Large intestine (tissue), 3 donors: ENCODE results near the gene SEMA3E. TPM values are rescaled to one million over a fixed set of nuclear protein-coding genes. Genes with fewer than 3 reads are reported as not detected.
A peak's percentile ranks its signal among the peaks of the same experiment; 100 is the strongest.
"Not testable (repeated sequence)": the region's sequence is repeated elsewhere in the genome, so short reads cannot be mapped to it uniquely, and the experiment has no call there.

Experiments
- DNase-seq, 2 donors: peaks; one replicate each; pipeline versions ENCODE4 v3.0.0 to v3.0.0-alpha.2; 2013
- H3K27ac ChIP-seq: one replicate; pipeline ENCODE4 v1.5.1; 2013; ENCODE audit warnings: low read length
- H3K27me3 ChIP-seq: 2 replicates; pipeline ENCODE4 v1.6.1; 2013; ENCODE audit warnings: low read length; ENCODE audit not compliant: control insufficient read depth, insufficient read depth
- H3K36me3 ChIP-seq: 2 replicates; pipeline ENCODE4 v1.6.1; 2013; ENCODE audit warnings: low read length; ENCODE audit not compliant: control insufficient read depth, insufficient read depth
- H3K4me1 ChIP-seq: one replicate; pipeline ENCODE4 v1.6.1; 2013; ENCODE audit warnings: low read length; ENCODE audit not compliant: control insufficient read depth, insufficient read depth
- H3K4me3 ChIP-seq: one replicate; pipeline ENCODE4 v1.5.1; 2013; ENCODE audit warnings: low read length
- H3K9me3 ChIP-seq: one replicate; pipeline ENCODE4 v1.6.1; 2013; ENCODE audit warnings: mild to moderate bottlenecking, low read depth, low read length, moderate library complexity; ENCODE audit not compliant: control insufficient read depth
- WGBS: methylation state at CpG from one replicate; pipeline ENCODE4 v1.1.5; 2013; ENCODE audit warnings: low lambda C conversion rate; ENCODE audit not compliant: insufficient coverage; 5-methylcytosine and 5-hydroxymethylcytosine counted together
- polyA plus RNA-seq: library from polyadenylated mRNA; unstranded; fragments of 120-200 nt; gene quantifications from one replicate; pipeline ENCODE4 v1.2.1, GENCODE V29; 2013

SEMA3E gene
- polyA plus RNA-seq, 1 donor: 0.82 TPM

DNA sequence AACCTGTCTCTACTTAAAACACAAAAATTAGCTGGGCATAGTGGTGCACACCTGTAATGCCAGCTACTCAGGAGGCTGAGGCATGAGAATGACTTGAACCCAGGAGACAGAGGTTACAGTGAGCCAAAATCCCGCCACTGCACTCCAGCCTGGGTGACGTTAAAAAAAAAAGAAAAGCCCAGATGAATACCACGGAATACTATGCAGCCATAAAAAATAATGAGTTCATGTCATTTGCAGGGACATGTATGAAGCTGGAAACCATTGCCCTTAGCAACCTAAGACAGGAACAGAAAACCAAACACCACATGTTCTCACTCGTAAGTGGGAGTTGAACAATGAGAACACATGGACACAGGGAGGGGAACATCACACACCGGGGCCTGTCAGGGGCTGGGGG, 218.7 kb downstream of the SEMA3E start:
- H3K9me3 ChIP-seq, H3K27ac ChIP-seq, H3K4me1 ChIP-seq, H3K4me3 ChIP-seq, H3K27me3 ChIP-seq, DNase-seq, H3K36me3 ChIP-seq: not testable (repeated sequence)
- WGBS: 96% methylated on average over 4 of the region's 5 CpGs

DNA sequence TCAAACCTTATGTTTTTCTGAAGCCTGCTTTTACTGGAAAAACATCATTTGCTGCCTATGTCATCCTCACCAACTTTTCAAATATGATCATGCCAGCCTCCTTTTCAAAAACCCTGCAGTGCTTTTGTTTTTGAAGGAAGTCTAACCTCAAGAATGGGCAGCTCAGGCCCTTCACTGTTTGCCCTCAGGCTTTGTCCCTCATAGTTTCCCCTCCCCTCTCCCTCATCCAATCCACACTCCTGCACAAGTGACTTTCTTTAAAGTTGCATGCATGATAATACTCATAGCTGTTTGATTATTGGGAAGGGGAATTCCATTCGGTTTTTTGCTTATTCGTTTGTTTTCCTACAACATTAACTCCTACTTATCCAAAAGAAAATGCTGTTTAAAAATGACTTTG, 219.4 kb downstream of the SEMA3E start:
- no peaks in the 10 kb centered on the region for H3K9me3 ChIP-seq
- no peaks in the 10 kb centered on the region for H3K27me3 ChIP-seq
- H3K27ac ChIP-seq: no peak overlapping the region
- no peaks in the 10 kb centered on the region for H3K36me3 ChIP-seq
- no peak overlapping the region for H3K4me3 ChIP-seq
- no peaks in the 10 kb centered on the region for H3K4me1 ChIP-seq
- WGBS: 60% methylated on average over 1 of the region's 2 CpGs
- no peak for DNase-seq

DNA sequence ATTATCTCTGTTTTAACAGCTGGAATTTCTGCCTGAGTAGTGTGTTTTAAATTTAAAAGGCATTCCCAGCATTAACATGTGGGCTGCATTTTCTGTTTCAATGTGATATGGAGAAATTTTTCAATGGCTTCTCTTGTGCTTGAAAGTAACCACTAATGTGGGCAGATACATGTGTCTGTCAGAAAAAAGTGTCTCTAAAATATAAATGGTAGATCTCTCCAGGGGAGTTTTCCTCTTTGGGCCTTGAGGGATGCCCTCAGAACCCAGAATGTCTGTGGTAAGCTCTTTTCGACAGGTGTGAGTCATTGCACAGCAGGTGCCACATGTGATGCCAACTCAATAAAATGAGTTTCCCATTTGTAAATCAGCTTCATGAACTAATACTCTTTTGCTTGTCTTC, 221.1 kb downstream of the SEMA3E start:
- DNase-seq: no peak
- H3K4me1 ChIP-seq: no peaks in the 10 kb centered on the region
- no peaks in the 10 kb centered on the region for H3K9me3 ChIP-seq
- H3K4me3 ChIP-seq: no peak overlapping the region
- H3K36me3 ChIP-seq: no peaks in the 10 kb centered on the region
- no peaks in the 10 kb centered on the region for H3K27me3 ChIP-seq
- no peak overlapping the region for H3K27ac ChIP-seq
- no CpG with 5 or more reads among the region's 1 CpG for WGBS

DNA sequence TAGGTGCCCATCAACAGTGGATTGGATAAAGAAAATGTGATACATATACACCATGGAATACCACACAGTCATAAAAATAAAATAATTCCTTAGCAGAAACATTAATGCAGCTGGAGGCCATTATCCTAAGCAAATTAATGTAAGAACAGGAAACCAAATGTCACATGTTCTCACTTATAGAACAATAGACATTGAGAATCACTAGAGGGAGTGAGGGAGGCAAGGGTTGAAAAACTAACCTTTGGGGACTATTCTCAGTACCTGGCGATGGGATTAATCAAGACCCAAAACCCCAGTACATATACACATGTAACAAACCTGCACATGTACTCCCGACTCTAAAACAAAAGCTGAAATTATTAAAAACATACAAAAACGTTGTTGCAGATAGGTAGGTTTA, 222.6 kb downstream of the SEMA3E start:
- Histone ChIP-seq H3K27me3 (no peaks in the 10 kb centered on the region), H3K27ac (no peak overlapping the region), H3K4me3 (no peak overlapping the region), H3K9me3 (no peaks in the 10 kb centered on the region), H3K36me3 (no peaks in the 10 kb centered on the region), H3K4me1 (no peaks in the 10 kb centered on the region)
- DNase-seq: no peak
- no CpG with 5 or more reads among the region's 3 CpGs for WGBS

DNA sequence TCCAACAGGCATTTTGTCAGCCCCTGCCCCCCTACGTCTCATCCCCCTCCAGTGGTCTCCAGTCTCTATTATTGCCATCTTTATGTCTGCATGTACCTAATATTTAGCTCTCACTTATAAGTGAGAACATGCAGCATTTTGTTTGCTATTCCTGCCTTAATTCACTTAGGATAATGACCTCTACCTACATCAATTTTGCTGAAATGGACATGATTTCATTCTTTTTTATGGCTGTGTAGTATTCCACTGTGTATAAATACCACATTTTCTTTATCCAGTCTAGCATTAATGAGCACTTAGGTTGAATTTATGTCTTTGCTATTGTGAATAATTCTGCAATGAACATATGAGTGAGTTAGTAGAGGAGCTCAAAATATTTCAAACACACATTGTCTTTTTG, 229.9 kb downstream of the SEMA3E start:
- WGBS: no CpG with 5 or more reads among the region's 1 CpG
- Histone ChIP-seq H3K36me3 (no peaks in the 10 kb centered on the region), H3K4me1 (no peaks in the 10 kb centered on the region), H3K27ac (no peak overlapping the region), H3K9me3 (no peaks in the 10 kb centered on the region), H3K4me3 (no peak overlapping the region), H3K27me3 (no peaks in the 10 kb centered on the region)
- no peak for DNase-seq

DNA sequence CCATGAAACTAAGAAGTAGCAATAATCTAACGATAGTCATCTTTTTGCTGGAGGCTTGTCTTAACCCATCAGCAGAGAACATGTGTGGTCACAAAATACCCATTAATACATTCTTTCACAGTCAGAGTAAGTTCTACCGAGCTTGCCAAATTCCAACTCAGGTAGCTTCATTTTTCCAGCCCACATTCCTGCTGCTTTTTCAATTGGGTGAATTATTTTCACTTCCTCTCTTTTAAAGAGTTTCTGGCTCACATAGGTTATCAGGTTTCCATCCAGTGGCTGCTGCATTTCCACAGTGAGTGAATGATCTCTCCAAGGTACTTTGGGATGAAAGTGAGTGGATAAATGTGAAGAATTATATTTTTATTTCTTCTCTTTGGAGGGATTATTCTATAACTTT, 233.1 kb downstream of the SEMA3E start:
- Histone ChIP-seq H3K9me3 (no peaks in the 10 kb centered on the region), H3K27ac (no peak overlapping the region), H3K36me3 (no peaks in the 10 kb centered on the region), H3K4me1 (no peaks in the 10 kb centered on the region), H3K27me3 (no peaks in the 10 kb centered on the region), H3K4me3 (no peak overlapping the region)
- WGBS: 0% methylated on average over 1 of the region's 2 CpGs
- DNase-seq: no peak

DNA sequence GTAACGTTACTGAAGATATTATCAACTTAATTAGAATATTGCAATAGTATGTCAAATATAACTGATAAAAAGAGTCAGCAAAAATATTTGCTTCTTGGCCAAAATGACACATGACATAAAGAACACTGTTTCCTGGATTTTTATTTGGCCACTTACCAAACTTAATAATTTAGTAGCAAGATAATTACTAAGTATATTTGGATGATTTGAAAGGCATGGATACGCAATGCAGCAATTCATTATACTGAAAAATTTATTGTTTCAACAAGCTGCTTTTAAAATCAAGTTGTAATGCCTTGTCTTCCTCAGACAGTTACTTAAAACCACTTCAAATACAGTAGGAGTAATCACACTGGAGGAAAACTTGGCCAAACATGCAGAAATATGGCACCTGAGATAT, 234.0 kb downstream of the SEMA3E start:
- no peaks in the 10 kb centered on the region for H3K4me1 ChIP-seq
- no peaks in the 10 kb centered on the region for H3K27me3 ChIP-seq
- no peaks in the 10 kb centered on the region for H3K36me3 ChIP-seq
- no peak for DNase-seq
- no peak overlapping the region for H3K4me3 ChIP-seq
- no peaks in the 10 kb centered on the region for H3K9me3 ChIP-seq
- WGBS: 75% methylated on average over 1 of the region's 2 CpGs
- no peak overlapping the region for H3K27ac ChIP-seq

DNA sequence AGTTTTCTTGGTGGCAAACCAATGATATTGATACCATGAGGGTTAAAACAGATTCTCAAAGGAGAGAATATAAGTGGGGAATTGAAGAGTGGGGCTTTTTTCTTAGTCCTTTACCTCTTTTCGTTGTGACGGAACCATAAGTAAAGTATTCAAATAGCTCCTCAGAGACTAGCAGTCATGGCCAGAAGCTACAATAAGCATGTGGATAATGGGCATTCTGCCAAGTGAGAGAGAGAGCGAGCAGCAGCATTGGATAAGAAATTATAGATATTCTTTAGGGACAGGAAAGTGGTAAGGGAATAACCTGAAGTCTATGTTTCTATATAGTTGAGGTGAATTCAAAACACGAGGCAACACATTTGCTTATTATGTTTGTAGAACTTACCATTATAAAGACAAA, 235.1 kb downstream of the SEMA3E start:
- no peak overlapping the region for H3K4me3 ChIP-seq
- no peaks in the 10 kb centered on the region for H3K9me3 ChIP-seq
- 38% methylated on average over 2 of the region's 4 CpGs for WGBS
- no peaks in the 10 kb centered on the region for H3K36me3 ChIP-seq
- H3K27ac ChIP-seq: no peak overlapping the region
- H3K27me3 ChIP-seq: no peaks in the 10 kb centered on the region
- DNase-seq: no peak
- H3K4me1 ChIP-seq: no peaks in the 10 kb centered on the region

DNA sequence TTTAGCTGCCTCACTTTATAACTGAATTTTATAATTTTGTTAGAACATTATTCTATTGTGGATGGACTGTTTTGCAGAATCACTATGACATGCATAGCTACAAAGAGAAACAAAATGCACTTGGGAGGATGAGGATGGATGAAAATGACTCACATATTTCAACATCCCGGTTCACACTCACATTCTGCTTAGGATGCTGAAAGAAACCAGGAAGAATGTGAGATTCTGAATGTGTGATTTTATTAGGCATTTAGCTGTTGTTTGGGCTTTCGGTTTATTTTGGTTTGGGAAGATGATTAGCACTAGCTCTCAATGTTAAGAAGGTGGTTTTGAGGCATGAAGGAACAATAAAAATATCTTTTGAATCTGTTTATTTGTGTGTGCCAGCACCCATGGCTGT, 235.5 kb downstream of the SEMA3E start:
- H3K27ac ChIP-seq: no peak overlapping the region
- no CpG with 5 or more reads among the region's 2 CpGs for WGBS
- H3K36me3 ChIP-seq: no peaks in the 10 kb centered on the region
- no peaks in the 10 kb centered on the region for H3K27me3 ChIP-seq
- H3K4me1 ChIP-seq: no peaks in the 10 kb centered on the region
- H3K9me3 ChIP-seq: no peaks in the 10 kb centered on the region
- DNase-seq: no peak
- H3K4me3 ChIP-seq: no peak overlapping the region

DNA sequence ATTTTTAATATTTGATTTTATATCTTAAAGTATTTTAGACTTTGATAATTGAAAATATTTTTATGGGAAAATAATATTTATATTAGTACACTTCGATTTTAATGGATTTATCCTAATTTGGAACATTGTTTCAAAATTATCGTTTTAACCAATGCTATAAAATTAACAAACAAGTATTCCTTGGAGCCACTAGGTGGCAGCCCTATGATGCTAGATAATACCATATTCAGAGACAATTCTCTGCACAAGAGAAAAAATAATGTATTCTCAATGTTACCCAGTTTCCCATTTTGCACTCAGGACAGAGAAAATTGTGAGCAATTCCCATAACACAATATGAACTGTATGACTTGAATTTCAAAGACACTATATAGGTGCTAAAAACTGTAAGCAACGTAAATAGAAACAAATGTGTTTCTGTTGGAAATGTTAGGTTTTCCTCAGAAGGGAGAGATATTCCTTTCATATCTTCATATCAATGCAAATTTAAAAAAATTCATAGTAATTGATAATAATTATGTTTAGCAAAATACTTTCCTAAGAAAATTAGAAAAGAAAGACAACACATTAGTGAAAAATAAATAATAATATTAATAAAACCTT, 237.8 kb downstream of the SEMA3E start:
- no peaks in the 10 kb centered on the region for H3K27me3 ChIP-seq
- H3K27ac ChIP-seq: no peak overlapping the region
- no peaks in the 10 kb centered on the region for H3K4me1 ChIP-seq
- peak; percentile 16 to 25 for DNase-seq
- H3K36me3 ChIP-seq: no peaks in the 10 kb centered on the region
- no CpG with 5 or more reads among the region's 3 CpGs for WGBS
- no peaks in the 10 kb centered on the region for H3K9me3 ChIP-seq
- H3K4me3 ChIP-seq: no peak overlapping the region

DNA sequence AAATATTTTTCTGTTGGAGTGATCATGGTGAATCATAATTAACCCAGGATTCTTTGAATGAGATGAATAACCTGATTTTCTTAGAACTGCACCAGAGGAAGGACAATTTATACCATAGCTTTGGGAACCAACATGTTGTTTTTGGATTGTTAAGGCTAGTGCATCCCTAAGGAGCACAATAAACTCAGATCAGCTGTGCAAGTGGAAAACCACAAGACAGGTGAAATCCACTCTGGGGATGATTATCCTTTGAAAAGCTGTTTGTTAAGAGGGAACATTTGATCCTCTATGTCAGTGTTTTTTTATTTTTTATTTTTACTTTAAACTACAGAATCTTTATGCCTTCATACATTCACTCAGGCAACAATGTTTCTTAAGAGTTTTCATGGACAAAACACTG, 254.2 kb downstream of the SEMA3E start:
- Histone ChIP-seq H3K4me3 (no peak overlapping the region), H3K27me3 (no peaks in the 10 kb centered on the region), H3K27ac (no peak overlapping the region), H3K9me3 (no peaks in the 10 kb centered on the region), H3K36me3 (no peaks in the 10 kb centered on the region), H3K4me1 (no peaks in the 10 kb centered on the region)
- no peak for DNase-seq
